NB4 (cell line): Measurements from ENCODE around the gene SSB.

Experiments
- CTCF ChIP-seq: IDR thresholded peaks from one replicate; pipeline ENCODE4 v1.5.1; 2012; ENCODE audit warnings: low read depth, low read length
- MAX ChIP-seq: IDR thresholded peaks from 2 replicates; pipeline ENCODE4 v1.6.1; 2011; ENCODE audit warnings: low read depth, low read length
- MYC ChIP-seq: IDR thresholded peaks from 2 replicates; pipeline ENCODE4 v1.6.1; 2011; ENCODE audit warnings: low read depth, low read length
- POLR2A ChIP-seq: IDR thresholded peaks from 2 replicates; pipeline ENCODE4 v1.6.1; 2011; ENCODE audit warnings: mild to moderate bottlenecking; ENCODE audit not compliant: insufficient read length; ENCODE audit errors: extremely low read depth

DNA sequence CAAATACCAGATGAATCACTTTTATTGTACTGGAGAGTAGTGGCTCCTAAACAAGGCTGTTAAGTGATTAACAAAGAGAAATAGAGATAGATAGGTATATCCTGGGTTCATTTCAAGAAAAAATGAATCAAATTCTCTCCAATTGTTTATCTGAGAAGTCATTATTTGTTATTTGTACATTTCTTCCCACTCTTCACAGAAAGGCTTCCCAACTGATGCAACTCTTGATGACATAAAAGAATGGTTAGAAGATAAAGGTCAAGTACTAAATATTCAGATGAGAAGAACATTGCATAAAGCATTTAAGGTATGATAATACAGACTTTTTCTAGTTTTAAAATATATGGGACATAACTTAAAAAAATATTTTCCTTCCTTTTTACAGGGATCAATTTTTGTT lies 7.9 kb downstream of the SSB start:
- TF ChIP-seq CTCF, result no peak
- TF ChIP-seq MAX, result no peak
- no peak for TF ChIP-seq POLR2A
- no peak for TF ChIP-seq MYC
